Measurements from ENCODE around the gene PSORS1C2.
"Not testable (repeated sequence)": the region's sequence is repeated elsewhere in the genome, so short reads cannot be mapped to it uniquely, and the experiment has no call there.

Gene PSORS1C2
- total RNA-seq, result 0 reads per million in 3 experiments

- DNase-seq, result no peak
Measured at GRCh38 chr6:31138982-31139381, at the start of gene PSORS1C2. PSORS1C2 (minus strand) TSS chr6:31139066; CDS start chr6:31139026, 40 bp downstream.

GRCh38 chr6:31187780-31188194 is 48.9 kb upstream of the PSORS1C2 start:
- DNase-seq, result no peak

- no peak for DNase-seq
Measured at GRCh38 chr6:31186052-31186734, 47.3 kb upstream of the PSORS1C2 start.

- not testable (repeated sequence) for DNase-seq
Measured at GRCh38 chr6:31185695-31186051, 46.8 kb upstream of the PSORS1C2 start.

GRCh38 chr6:31183859-31184258 is 45.0 kb upstream of the PSORS1C2 start:
- not testable (repeated sequence) for DNase-seq

- not testable (repeated sequence) for DNase-seq
Measured at GRCh38 chr6:31183287-31183686, 44.4 kb upstream of the PSORS1C2 start.

- DNase-seq, result peak; percentile 66
Measured at GRCh38 chr6:31180500-31180899, 41.6 kb upstream of the PSORS1C2 start.

GRCh38 chr6:31179896-31180295 is 41.0 kb upstream of the PSORS1C2 start:
- no peak for DNase-seq

- no peak for DNase-seq
Measured at GRCh38 chr6:31179042-31179386, 40.1 kb upstream of the PSORS1C2 start.

GRCh38 chr6:31178143-31179041 is 39.5 kb upstream of the PSORS1C2 start:
- DNase-seq, result no peak

GRCh38 chr6:31175971-31176370 is 37.1 kb upstream of the PSORS1C2 start:
- no peak for DNase-seq

- no peak for DNase-seq
Measured at GRCh38 chr6:31174378-31174777, 35.5 kb upstream of the PSORS1C2 start.

- no peak for DNase-seq
Measured at GRCh38 chr6:31173406-31173805, 34.5 kb upstream of the PSORS1C2 start.

GRCh38 chr6:31172973-31173384 is 34.1 kb upstream of the PSORS1C2 start:
- DNase-seq, result no peak

- DNase-seq, result no peak
Measured at GRCh38 chr6:31171931-31172905, 33.4 kb upstream of the PSORS1C2 start.

- no peak for DNase-seq
Measured at GRCh38 chr6:31170987-31171671, 32.3 kb upstream of the PSORS1C2 start.

GRCh38 chr6:31170600-31170881 is 31.7 kb upstream of the PSORS1C2 start, which contains the start of gene POU5F1:
POU5F1 (minus strand) TSS chr6:31170682; CDS start chr6:31170620, 62 bp downstream.
- DNase-seq, result no peak

GRCh38 chr6:31169858-31170599 is 31.2 kb upstream of the PSORS1C2 start:
- not testable (repeated sequence) for DNase-seq

- no peak for DNase-seq
Measured at GRCh38 chr6:31169123-31169857, 30.4 kb upstream of the PSORS1C2 start.

- DNase-seq, result no peak
Measured at GRCh38 chr6:31168606-31169005, 29.7 kb upstream of the PSORS1C2 start.

GRCh38 chr6:31165986-31166385 is 27.1 kb upstream of the PSORS1C2 start:
- DNase-seq, result no peak

Data from central memory CD4-positive, alpha-beta T cell (primary cell).